NK-92 (cell line): ENCODE measurements around the gene MRFAP1L1.

Source experiments
- DNase-seq: peaks from one replicate; lab custom pipeline; 2025; ENCODE audit not compliant: unreplicated experiment; lab: John Stamatoyannopoulos, UW

MRFAP1L1 gene

DNA sequence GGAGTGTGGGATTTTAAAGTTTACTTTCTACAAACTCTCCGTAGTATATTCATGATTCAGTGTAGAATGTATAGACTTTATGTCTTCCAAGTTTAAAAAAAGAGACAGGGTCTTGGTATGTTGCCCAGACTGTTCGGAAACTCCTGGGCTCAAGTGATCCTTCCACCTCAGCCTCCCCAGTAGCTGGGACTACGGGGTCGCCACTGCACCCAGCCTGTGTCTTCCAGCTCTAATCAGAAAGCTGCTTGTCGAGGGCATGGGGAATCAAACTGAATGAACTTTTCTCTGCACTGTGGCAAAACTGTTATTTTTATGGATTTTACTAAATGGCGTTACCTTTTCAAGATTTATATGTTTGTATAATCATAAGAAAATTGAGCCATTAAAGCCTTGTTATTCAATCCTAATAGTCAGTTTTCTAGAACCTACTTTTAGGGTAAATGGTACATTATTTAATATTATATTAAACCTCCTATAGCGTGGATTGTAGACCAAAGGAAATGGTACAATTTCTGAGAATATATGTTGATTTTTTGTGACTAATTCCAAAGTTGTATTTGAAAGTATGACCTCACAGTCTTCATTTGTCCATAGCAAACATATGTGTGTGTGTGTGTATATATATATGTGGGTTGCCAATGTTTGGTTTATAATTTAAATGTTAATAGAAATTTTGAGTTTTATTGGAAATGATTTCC, 7.4 kb upstream of the MRFAP1L1 start:
- DNase-seq = no peak

DNA sequence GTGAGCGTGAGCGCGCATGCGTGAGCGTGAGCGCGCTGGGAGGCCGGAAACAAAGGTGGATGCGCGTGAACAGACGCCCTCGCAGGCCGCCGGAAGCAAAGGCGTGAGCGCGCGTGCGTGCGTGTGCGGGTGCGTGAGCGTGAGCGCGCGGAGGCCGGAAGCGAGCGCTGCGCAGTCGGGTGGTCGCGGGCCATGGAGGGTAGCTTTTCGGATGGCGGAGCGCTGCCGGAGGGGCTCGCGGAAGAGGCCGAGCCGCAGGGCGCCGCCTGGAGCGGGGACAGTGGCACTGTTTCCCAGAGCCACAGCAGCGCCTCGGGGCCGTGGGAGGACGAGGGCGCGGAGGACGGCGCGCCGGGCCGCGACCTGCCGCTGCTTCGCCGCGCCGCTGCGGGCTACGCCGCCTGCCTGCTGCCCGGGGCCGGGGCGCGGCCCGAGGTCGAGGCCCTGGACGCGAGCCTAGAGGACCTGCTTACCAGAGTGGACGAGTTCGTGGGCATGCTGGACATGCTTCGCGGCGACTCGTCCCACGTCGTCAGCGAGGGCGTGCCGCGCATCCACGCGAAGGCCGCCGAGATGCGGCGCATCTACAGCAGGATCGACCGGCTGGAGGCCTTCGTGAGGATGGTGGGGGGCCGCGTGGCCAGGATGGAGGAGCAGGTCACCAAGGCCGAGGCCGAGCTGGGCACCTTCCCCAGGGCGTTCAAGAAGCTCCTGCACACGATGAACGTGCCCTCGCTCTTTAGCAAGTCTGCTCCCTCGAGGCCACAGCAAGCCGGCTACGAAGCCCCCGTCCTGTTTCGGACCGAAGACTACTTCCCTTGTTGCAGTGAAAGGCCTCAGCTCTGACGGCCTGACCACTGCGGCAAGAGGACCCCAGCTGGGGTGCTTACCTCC, 6.6 kb upstream of the MRFAP1L1 start, which contains the start of gene BLOC1S4:
Gene BLOC1S4, plus strand, starts transcription at position 157 of the 894 bp plus-strand sequence. Its CDS starts 36 bp downstream, at position 193.
- no peak for DNase-seq

DNA sequence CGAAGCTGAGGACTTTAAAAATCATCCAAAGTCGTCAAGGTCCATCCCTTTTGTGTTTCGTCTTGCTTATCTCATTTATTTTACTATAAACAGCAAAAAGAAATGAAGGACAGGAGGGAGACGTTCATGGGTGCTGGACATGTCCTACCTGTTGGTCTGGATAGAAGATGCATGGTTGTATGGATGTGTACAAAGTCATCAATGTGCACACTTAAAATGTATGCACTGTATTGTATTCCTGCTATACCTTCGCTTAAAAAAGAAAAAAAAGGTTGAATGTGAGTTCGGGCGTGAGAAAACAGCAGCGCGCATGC, 6.0 kb upstream of the MRFAP1L1 start:
- no peak for DNase-seq

DNA sequence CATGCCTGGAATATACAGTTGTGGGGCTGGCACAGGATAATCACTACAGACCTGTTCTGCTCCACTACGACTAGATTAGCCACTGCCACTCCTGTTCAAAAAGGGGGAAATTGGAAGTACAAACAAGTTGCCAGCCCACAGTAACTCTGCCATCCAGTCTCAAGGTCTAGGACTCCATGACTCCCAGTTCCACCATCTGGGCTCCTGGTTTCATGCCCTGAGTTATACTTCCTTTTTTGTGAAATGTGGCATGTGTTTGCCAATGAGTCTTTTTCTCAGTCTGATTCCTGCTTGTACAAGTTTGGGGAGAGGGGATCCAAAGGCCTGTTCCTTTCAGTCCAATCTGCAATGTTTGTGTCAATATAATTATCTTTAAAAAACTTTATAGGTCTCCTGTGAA, 5.3 kb upstream of the MRFAP1L1 start:
- DNase-seq = no peak

DNA sequence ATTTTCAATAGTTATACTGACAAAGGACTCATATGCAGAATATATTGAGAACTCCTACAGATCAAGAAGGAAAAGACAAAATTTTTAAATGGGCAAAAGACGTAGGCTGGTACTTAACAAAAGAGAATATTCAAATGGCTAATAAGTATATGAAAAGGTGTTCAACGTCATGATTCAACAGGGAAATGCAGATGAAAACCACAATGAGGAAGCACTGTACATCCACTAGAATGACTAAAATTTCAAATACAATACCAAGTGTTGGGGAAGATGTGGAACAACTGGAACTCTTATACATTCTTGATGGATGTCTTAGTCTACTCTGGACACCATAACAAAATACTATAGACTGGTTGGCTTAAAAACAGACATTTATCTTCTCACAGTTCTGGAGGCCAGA, 1.3 kb upstream of the MRFAP1L1 start:
- DNase-seq = no peak

DNA sequence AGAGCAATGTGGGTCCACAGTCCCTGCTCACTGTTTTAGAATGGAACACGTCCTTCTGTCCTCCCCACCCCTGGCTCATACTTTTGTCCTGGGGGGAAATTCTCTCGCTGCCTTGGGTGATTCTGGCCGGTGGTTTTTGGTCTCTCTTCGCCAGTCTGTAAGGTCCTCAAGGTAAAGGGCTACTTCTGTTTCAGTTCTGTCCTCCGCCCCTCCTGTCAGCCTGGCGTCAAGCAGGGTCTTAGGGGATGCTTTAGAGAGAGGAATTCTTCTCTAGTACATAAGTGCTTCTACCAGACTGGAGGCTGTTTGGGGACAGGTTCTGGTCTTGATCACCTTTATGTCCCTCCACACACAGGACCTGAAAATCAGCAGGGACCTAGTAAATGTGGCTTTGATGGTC, 617 bp upstream of the MRFAP1L1 start:
- DNase-seq = no peak

DNA sequence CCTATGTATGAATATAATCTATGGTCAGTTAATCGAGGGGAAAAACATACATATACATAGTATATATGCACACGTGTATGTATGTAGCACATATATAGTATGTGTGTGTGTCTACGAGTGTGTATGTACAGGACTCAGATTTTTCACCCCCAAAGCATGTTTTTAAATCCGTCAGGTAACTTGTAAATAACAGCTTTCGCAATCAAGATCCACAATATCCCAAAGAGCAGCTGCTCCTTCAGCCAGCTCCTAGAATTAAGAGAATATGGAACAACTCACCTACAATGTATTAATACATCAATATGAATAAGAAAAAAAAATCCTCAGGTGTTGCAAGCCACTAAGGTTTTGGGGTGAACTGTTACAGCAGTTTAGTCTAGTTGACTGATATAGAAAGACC, 3.5 kb downstream of the MRFAP1L1 start:
- no peak for DNase-seq

DNA sequence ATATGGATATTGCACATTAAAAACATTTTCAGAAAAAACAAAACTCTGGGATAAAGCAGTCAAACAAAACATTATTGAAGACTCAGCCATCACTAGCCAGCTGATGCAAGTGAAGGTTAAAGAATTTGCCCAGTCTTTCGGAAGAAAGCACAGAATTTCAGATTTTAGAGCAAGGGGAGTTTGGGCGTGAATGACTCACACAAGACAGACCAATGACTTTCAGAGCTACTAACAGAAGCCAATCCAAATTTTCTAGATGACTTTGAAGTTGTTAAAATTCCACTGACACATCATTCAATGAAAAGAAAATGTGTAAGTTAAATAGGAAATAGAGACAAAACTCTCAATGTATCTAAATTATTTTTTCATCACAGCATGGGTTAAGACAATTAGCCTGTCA, 4.0 kb downstream of the MRFAP1L1 start:
- DNase-seq = no peak

DNA sequence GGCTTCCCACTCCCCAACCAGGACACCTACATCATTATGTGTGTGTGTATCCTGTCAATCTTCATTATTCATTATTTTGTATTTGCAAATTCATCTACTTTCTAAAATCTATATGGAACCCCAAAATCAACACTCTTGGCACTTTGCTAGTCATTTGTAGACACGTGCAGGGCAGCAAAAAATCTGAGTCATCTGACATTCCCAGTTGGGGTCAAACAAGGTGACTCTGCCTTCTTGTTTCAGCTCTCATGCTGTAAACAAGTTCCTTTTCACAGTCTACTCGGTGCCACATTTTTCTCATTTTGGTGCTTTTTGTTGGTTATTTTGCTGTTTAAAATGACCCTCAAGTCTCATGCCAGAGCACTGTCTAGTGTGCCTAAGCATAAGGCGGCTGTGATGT, 5.9 kb downstream of the MRFAP1L1 start:
- no peak for DNase-seq

DNA sequence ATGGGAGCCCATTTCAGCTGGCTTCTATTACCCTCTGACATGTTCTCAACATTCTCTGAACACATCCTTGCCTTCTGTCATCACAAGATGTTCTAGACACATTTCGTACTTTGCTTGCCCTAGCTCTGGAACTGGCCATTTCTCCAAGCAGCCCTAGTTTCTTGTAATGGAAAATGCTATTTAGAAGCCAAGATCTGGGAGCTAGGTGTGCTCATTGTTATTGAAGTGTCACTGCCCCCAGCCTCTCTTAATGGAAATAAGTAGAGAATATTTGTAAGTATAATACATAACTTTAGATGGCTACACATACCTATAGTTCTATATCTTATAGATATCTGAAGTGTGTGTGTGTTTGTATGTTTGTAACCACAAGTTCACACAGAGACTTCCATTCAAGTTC, 6.9 kb downstream of the MRFAP1L1 start:
- DNase-seq = no peak

DNA sequence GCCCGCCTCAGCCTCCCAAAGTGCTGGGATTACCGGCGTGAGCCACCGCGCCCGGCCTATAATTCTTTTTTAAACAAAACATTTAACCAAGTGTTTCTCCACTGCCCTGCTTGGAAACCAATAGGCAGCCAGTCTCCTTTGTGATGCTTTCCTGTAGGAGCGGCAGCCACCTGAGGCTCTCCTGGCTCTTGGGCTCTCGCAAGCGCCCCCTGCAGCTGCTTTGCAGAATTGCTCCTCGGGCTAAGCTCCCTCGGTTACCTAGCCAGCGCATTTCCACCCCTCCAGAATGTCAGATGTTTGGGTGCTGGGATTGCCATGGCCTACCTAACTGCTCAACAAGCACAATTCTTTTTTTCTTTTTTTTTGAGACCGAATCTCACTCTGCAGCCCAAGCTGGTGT, 8.3 kb downstream of the MRFAP1L1 start:
- DNase-seq = no peak

DNA sequence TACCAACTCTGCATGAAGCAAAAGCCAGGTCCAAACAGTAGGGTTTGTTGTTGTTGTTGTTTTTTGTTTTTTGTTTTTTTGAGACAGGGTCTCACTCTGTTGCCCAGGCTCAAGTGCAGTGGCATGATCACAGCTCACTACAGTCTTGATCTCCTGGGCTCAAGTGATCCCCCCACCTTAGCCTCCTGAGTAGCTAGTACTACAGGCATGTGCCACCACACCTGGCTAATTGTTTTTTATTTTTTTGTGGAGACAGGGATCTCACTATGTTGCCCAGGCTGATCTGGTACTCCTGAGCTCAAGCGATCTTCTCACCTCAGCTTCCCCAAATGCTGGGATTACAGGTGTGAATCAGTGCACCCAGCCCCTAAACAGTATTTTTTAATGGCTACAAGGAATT, 9.8 kb downstream of the MRFAP1L1 start:
- no peak for DNase-seq

DNA sequence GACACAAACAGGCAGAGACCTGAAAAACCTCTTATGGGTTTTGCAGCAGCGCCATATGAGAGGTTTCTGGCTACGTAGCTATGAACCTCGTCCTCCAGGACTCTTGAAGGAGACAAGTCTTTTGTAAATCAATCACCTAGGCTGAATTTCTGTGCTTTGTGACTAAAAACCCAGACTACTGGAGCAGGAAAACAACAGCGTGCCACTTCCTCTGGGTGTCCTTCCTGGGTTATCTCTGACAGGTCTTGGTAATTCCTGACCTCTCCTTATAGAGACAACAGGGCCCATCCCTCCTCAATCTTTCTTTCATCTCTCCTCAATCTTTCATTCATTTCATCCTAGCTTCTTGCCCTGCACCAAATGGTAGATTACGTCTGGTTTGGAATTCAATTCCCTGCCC, 10.3 kb downstream of the MRFAP1L1 start:
- DNase-seq = no peak

DNA sequence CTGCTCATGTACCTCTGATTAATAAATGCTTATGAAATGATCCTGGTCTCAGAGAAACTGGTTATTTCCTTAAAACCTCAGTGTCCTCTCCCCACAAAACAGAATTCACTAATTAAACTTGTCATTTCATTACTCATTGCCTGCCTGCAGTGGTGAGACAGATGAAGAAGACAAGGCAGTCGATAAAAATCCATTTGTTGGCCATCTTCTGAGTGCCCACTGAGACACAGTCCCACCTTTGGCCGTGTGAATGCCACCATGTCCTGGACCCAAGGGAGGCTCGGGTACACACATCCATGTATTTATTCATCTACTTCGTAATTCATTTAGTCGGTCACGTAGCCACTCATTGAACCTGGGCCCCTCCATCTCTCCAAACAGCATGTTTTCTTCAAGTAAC, 12.5 kb downstream of the MRFAP1L1 start:
- DNase-seq = no peak

DNA sequence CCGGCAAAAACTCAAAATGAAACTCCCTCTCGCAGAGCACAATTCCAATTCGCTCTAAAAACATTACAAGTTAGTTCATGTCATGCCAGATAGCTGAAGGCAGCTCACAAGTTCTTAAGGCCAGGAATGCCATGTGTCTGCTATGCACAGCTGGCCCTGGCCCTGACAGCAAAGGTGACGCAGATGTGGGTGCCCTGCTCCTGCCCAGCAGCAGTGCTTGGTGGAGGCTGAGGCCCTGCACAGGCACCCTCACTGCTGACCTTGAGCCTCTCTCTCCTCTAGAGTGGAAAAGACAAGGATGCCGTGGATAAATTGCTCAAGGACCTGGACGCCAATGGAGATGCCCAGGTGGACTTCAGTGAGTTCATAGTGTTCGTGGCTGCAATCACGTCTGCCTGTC, 13.1 kb downstream of the MRFAP1L1 start:
- DNase-seq = no peak

DNA sequence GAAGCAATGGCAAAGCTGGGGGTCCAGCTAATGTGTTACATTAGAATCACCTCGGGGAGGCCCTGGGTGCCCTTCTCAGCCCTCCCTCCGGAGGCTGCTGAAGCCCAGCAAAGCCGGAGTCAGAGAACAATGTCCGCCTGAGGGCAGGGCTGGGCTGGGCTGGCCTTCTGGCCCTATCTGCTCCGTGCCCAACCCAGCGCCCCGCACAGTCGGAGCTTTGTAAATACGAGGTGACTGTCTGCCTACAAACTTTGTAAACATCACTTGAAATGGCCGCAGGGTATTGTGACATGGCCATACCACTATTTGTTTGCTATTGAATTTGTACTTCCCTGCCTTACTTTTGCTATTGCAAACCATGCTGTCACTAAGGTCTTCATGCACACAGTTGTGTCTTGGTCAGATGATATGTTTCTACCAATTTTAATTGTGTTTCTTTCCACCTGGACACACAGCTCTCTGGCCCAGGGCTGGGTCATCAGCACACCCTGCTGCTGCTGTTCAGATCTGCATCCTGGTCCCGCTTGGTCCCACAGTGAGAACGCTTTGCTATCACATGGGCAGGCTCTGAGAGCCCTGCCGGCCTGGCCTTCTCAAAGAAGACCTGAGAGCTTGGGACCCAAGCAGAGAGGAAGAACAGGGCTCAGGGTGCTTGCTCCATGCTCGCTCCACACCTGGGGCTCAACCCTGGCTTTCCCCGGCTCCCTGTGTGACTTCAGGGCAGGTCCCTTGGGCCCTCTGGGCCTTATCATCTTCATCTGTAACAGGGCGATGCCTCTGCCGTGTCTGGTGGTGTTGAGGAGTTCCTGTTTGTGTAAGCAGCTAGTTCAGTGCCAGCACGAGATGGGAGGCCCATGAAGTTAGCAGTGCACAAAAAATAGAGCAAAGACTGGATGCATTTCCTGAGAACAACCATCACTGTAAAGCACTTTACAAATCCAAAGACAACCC, 13.7 kb downstream of the MRFAP1L1 start:
- DNase-seq = no peak

DNA sequence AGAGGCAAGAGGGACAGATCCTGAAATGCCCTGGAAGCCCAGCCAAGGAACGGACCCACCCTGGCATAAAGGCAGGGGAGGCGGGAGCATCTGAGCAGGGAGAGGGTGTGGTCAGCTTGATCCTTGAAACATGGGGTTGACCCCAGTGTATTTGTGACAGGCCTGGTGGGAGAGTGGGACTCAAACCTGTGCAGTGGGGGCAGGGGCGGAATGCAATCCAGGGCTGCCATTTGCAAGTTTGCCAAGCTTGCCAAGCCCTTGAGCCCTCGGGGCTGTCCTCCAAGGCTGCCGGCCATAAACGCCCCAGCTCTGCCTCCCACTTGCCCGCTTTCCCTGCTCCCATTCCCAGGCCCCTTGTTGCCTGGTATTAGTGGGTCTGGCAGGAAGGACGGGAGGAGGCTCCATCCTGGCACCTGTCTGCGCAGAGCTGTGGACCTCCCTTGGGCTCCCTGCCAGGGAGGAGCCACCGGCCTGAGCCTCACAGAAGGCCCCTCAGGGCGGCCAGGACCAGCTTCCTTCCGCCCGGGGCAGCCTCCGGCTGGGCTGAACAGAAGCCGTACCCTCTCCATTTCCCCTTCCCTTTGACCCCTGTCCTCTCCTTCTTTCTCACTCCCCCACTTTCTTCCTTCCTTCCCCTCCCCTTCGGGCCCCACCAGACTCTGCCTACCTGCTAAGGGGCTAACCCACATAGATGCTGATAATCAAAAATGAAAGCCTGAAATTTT, 15.3 kb downstream of the MRFAP1L1 start:
- no peak for DNase-seq

DNA sequence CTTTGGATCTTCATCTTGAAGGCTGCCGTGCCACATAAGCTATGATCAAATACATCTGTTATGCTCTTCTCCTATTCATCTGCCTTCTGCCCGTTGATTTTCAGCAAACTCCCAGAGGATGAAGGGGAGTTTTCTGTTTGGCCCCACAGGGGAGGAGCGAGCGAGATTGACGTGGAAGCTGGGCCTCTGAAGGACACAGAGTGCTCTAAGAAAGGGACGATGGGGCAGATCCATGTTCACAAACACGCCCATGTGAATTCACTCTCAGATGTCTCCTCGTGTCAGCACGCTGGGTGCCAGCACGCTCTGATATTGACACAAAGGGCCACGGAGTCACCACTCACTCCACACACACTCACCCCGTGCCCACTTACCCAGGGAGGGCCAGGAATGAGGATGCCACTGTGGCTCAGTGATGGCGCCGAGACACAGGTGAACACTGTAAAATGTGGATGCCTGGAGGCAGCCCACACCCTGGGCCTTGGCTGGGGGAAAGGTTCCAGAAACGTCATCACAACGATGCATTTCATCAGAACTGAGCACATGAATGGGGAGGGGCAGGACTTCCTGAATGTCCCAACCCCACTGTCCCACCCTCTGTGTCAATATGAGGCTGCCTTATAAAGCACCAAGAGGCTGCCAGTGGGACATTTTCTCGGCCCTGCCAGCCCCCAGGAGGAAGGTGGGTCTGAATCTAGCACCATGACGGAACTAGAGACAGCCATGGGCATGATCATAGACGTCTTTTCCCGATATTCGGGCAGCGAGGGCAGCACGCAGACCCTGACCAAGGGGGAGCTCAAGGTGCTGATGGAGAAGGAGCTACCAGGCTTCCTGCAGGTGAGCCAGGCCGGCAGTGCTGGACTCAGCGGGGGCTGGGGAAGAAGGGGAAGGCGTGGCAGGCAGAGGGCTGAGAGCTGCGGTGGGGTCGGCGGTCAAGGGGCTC, 16.2 kb downstream of the MRFAP1L1 start, which contains the start of gene S100P:
Gene S100P, plus strand, starts transcription at position 648 of the 946 bp plus-strand sequence. Its CDS starts 55 bp downstream, at position 703.
- no peak for DNase-seq

DNA sequence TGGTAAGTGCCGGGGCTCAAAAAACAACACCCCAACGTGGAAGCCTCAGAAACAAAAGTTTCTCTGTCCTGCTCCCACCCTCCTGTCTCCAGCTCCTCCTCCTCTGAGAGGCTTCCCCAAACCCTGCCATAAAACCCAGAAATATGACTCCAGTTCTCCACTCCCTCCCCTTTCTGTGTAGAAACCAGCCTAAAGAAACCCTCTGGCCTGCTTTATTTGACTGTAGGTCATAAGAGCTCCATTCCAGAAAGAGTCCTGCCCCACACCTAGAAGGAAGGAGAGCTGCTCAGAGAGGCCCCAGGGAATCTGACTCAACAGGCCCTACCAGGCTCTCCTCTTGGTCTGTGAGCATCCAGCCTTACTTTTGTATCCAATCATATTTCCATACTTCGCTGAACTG, 16.9 kb downstream of the MRFAP1L1 start:
- DNase-seq = no peak

DNA sequence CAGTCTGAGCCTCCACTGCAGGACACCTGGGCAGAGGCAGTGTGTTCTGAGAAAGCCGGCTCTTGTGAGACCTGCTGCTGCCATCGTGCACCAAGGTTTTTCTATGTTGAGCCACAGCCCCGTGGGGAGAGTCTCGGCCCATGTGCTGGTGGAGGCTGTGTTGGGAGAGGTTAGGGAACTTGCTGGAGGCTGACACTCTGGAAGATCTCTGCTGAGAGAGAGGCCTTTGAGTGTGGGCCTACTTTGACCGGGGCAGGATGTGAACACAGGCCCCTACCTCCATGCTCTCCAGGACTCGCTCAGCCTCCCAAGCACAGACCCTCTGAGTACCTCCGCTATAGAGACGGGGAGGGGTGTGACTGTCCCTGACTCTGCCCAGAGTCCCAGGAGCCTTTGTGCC, 17.3 kb downstream of the MRFAP1L1 start:
- no peak for DNase-seq
